AG08396 (cell line): ENCODE data around the gene ALDH9A1.

Experiments used
- DNase-seq: peaks from one replicate; pipeline ENCODE4 v3.0.0; 2012; ENCODE audit warnings: low spot score, mixed read lengths

Gene ALDH9A1

GRCh38 chr1:165619647-165620151 lies 78.7 kb downstream of the ALDH9A1 start:
- DNase-seq = no peak

- no peak for DNase-seq
Observed at GRCh38 chr1:165616987-165617546, 81.3 kb downstream of the ALDH9A1 start.

- DNase-seq = no peak
Observed at GRCh38 chr1:165616054-165616612, 82.2 kb downstream of the ALDH9A1 start.
